Endothelial cell of umbilical vein (primary cell): ENCODE measurements around the gene INPP4B. TPM values are rescaled to one million over a fixed set of nuclear protein-coding genes. Genes with fewer than 3 reads are reported as not detected.

Experiments used
- BruUV-seq: library from RNA; stranded (reverse); fragments of 400-500 nt; replicated peaks from 2 replicates; lab custom pipeline; 2021; lab: Mats Ljungman, UMichigan
- CTCF ChIA-PET: fragments of 300-600, 350-600 bp; sonication (Branson Sonifier 250); formaldehyde crosslinking; loops from one replicate; lab custom pipeline; 2021; ENCODE audit warnings: antibody characterized with exemption, inconsistent platforms; lab: Charles Lee
- POLR2A ChIA-PET: fragments of 300-600, 350-600 bp; sonication (Branson Sonifier 250); formaldehyde crosslinking; loops from one replicate; lab custom pipeline; 2021; ENCODE audit warnings: antibody characterized with exemption, inconsistent platforms; lab: Charles Lee
- DNase-seq: peaks from one replicate; pipeline ENCODE4 v3.0.0-alpha.2; 2011; ENCODE audit warnings: low read depth, low spot score
- FAIRE-seq: peaks from 2 replicates; lab custom pipeline; 2011; peaks lifted over from hg19 to GRCh38; lab: Jason Lieb, UNC
- H2AFZ ChIP-seq: 2 replicates; pipeline ENCODE4 v1.6.0; 2012; ENCODE audit warnings: low read depth, low read length, control low read depth, inconsistent platforms
- H3K27ac ChIP-seq: 2 replicates; pipeline ENCODE4 v1.5.1; 2011; ENCODE audit warnings: low read depth, mild to moderate bottlenecking, control low read depth, low read length, moderate library complexity; ENCODE audit not compliant: insufficient read depth
- H3K27me3 ChIP-seq, 2 experiments: 2 replicates each; pipeline versions ENCODE4 v1.6.0 to v1.6.1; 2011; ENCODE audit warnings: low read length in 2 of 2, mixed read lengths in 1 of 2; ENCODE audit not compliant: control insufficient read depth in 2 of 2, insufficient read depth in 2 of 2
- H3K36me3 ChIP-seq, 2 experiments: 2 replicates in 1 of 2; 3 replicates in 1 of 2; pipeline ENCODE4 v1.5.1; 2011; ENCODE audit warnings: low read length in 2 of 2, mild to moderate bottlenecking in 1 of 2, moderate library complexity in 1 of 2; ENCODE audit not compliant: control insufficient read depth in 2 of 2, insufficient read depth in 2 of 2; ENCODE audit errors: extremely low read depth in 1 of 2
- H3K4me1 ChIP-seq: 3 replicates; pipeline ENCODE4 v1.5.1; 2011; ENCODE audit warnings: mild to moderate bottlenecking, low read length; ENCODE audit not compliant: control insufficient read depth, insufficient read depth; ENCODE audit errors: extremely low read depth
- H3K4me2 ChIP-seq: 2 replicates; pipeline ENCODE4 v1.6.1; 2011; ENCODE audit warnings: low read length, control low read depth, mixed read lengths; ENCODE audit not compliant: insufficient read depth
- H3K4me3 ChIP-seq, 3 experiments: fragments of 200-600 bp in 1 of 3; sonication (generic), shearing (Covaris generic) in 1 of 3; replicated peaks in 1 of 3; 2 replicates each; pipeline ENCODE4 v1.5.1; 2011 to 2016; ENCODE audit warnings: control low read depth in 3 of 3, low read length in 3 of 3, mild to moderate bottlenecking in 2 of 3, inconsistent platforms in 1 of 3, low read depth in 1 of 3, moderate library complexity in 1 of 3; ENCODE audit not compliant: insufficient read depth in 1 of 3
- H3K79me2 ChIP-seq: 2 replicates; pipeline ENCODE4 v1.6.0; 2012; ENCODE audit warnings: low read length, inconsistent platforms; ENCODE audit not compliant: control insufficient read depth, insufficient read depth
- H3K9ac ChIP-seq: replicated peaks from 2 replicates; pipeline ENCODE3; 2011; ENCODE audit warnings: low read length, control low read depth; ENCODE audit not compliant: insufficient read depth; ENCODE audit errors: extremely low read depth
- H3K9me1 ChIP-seq: replicated peaks from 3 replicates; pipeline ENCODE4 v1.6.0; 2011; ENCODE audit warnings: mild to moderate bottlenecking, low read length; ENCODE audit not compliant: control insufficient read depth, insufficient read depth; ENCODE audit errors: extremely low read depth
- H3K9me3 ChIP-seq: replicated peaks from 2 replicates; pipeline ENCODE4 v1.5.1; 2012; ENCODE audit warnings: low read length, inconsistent platforms; ENCODE audit not compliant: control insufficient read depth, insufficient read depth
- H4K20me1 ChIP-seq: replicated peaks from 2 replicates; pipeline ENCODE3; 2011; ENCODE audit warnings: mild to moderate bottlenecking, low read length; ENCODE audit not compliant: control insufficient read depth, insufficient read depth; ENCODE audit errors: extremely low read depth
- EZH2 ChIP-seq: IDR thresholded peaks from 2 replicates; pipeline ENCODE4 v1.6.1; 2012; ENCODE audit warnings: borderline replicate concordance, low read depth, mild to moderate bottlenecking, moderate library complexity, low read length, inconsistent platforms; ENCODE audit not compliant: severe bottlenecking
- FOS ChIP-seq: IDR thresholded peaks from 2 replicates; pipeline ENCODE4 v1.6.1; 2011; ENCODE audit warnings: mild to moderate bottlenecking, low read length, moderate library complexity, borderline replicate concordance; ENCODE audit not compliant: insufficient read depth
- GATA2 ChIP-seq: IDR thresholded peaks from 2 replicates; pipeline ENCODE4 v1.7.0; 2011; ENCODE audit warnings: low read depth, mild to moderate bottlenecking, moderate library complexity, mixed read lengths, low read length; ENCODE audit not compliant: insufficient read length, insufficient read depth
- JUN ChIP-seq: IDR thresholded peaks from 2 replicates; pipeline ENCODE4 v1.6.1; 2011; ENCODE audit warnings: borderline replicate concordance, low read depth; ENCODE audit not compliant: insufficient read length, insufficient read depth
- MYC ChIP-seq: IDR thresholded peaks from one replicate; pipeline ENCODE4 v1.6.1; 2011; ENCODE audit warnings: mild to moderate bottlenecking, low read depth, low read length
- POLR2A ChIP-seq: IDR thresholded peaks from 2 replicates; pipeline ENCODE4 v1.6.1; 2012; ENCODE audit warnings: low read depth, mild to moderate bottlenecking, control low read depth, low read length
- POLR2AphosphoS5 ChIP-seq: IDR thresholded peaks from 2 replicates; pipeline ENCODE4 v1.6.1; 2012; ENCODE audit warnings: low read depth, mild to moderate bottlenecking, control low read depth, low read length, moderate library complexity; ENCODE audit not compliant: insufficient read depth
- dilution Hi-C: fragments of 300-500 bp; cut with MboI; formaldehyde crosslinking; loops from one replicate; pipeline ENCODE4 v1.15.0; 2019; ENCODE audit warnings: low sequenced_read_pairs; ENCODE audit not compliant: extremely low pct_ligation_motif_present
- intact Hi-C: fragments of 100-400 bp; cut with micrococcal nuclease; formaldehyde crosslinking; loops from one replicate; pipeline ENCODE4 v1.10.0; 2022
- polyA plus RNA-seq, 4 experiments: library from polyadenylated mRNA; depleted of rRNA in 3 of 4; stranded (reverse) in 3 of 4; unstranded in 1 of 4; fragments of >200 nt; gene quantifications; 2 replicates each; pipeline versions ENCODE4 v1.2.1 to v1.2.3, GENCODE V29; 2011 to 2012; ENCODE audit warnings: missing spikeins in 1 of 4
- total RNA-seq: library from RNA; stranded (reverse); gene quantifications from 2 replicates; pipeline ENCODE4 v1.2.3, GENCODE V29; 2021
- TF ChIP-seq, protein P1 (sequence below), 2 donors: IDR thresholded peaks; 1 replicate in 1 of 2; 2 replicates in 1 of 2; pipeline ENCODE4 v1.5.1; 2011; ENCODE audit warnings: low read length in 2 of 2, mild to moderate bottlenecking in 2 of 2, moderate library complexity in 2 of 2, control low read depth in 1 of 2, inconsistent platforms in 1 of 2, low read depth in 1 of 2; ENCODE audit not compliant: insufficient read depth in 1 of 2; ENCODE audit errors: extremely low read depth in 1 of 2
- TF ChIP-seq, protein P2 (sequence below): IDR thresholded peaks from 2 replicates; pipeline ENCODE4 v1.6.1; 2011; ENCODE audit not compliant: insufficient read depth, insufficient read length

INPP4B gene
- total and polyA plus RNA-seq, 2 donors (not counting 3 experiments of a cell fraction or from before 2014, with no cell fraction given): 0.41 to 3.1 TPM

DNA sequence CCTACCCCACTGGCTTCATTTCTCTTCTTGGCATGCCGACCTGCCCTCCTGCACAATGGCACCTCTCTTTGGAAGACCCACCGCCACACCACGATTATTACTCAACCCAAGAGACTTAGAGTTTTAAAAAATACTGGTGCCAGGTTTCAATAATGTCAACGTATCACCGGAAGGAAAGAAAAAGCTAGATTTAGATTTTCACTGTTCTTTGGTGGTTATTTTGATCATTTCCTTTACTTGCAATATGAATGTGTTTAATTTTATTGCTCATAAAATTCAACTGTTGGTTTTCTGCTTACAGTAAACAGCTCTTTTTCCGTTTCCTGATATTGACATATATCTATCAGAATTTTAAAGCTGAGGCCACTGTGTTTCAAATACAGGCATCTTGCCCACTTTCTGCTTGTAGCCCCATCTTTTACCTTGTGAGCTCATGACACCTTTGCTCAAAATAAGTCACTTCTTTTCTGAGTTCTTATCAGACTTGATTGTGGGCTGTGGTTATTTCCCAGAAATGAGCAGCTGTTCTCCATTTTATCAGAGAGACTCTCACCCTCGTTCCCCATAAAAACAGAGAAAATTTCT is 439.1 kb downstream of the INPP4B start:
- no peak overlapping the region for H2AFZ ChIP-seq
- intact Hi-C loops: no loop called here
- DNase-seq: no peak
- no peak overlapping the region for H3K4me3 ChIP-seq
- H3K36me3 ChIP-seq: no peaks in the 10 kb centered on the region
- ChIA-PET POLR2A (no interaction called here), CTCF (interaction anchor here (1.0 to 2.4 kb wide), 3 partner anchors 10 to 113 kb away, joined by 3 to 6 read pairs (median 3); no protein-coding TSS in a partner anchor)
- no peaks in the 10 kb centered on the region for H4K20me1 ChIP-seq
- peaks cover 44% of the 10 kb centered on the region for H3K4me1 ChIP-seq
- no TSS peak for BruUV-seq
- H3K9me3 ChIP-seq: no peaks in the 10 kb centered on the region
- no peak for FAIRE-seq
- TF ChIP-seq JUN (no peak), POLR2A (no peak), POLR2AphosphoS5 (no peak), FOS (no peak), GATA2 (no peak), MYC (no peak), EZH2 (no peak)
- TF ChIP-seq, protein P1, sequence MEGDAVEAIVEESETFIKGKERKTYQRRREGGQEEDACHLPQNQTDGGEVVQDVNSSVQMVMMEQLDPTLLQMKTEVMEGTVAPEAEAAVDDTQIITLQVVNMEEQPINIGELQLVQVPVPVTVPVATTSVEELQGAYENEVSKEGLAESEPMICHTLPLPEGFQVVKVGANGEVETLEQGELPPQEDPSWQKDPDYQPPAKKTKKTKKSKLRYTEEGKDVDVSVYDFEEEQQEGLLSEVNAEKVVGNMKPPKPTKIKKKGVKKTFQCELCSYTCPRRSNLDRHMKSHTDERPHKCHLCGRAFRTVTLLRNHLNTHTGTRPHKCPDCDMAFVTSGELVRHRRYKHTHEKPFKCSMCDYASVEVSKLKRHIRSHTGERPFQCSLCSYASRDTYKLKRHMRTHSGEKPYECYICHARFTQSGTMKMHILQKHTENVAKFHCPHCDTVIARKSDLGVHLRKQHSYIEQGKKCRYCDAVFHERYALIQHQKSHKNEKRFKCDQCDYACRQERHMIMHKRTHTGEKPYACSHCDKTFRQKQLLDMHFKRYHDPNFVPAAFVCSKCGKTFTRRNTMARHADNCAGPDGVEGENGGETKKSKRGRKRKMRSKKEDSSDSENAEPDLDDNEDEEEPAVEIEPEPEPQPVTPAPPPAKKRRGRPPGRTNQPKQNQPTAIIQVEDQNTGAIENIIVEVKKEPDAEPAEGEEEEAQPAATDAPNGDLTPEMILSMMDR (IDR thresholded peaks at IDR 0.05; ENCODE audit: extremely low read depth in 1 of 2, insufficient read depth in 1 of 2, low read depth in 1 of 2, low read length in 2 of 2): no peak
- TF ChIP-seq, protein P2, sequence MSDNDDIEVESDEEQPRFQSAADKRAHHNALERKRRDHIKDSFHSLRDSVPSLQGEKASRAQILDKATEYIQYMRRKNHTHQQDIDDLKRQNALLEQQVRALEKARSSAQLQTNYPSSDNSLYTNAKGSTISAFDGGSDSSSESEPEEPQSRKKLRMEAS: no peak
- dilution Hi-C loops: no loop called here
- H3K27ac ChIP-seq: no peak overlapping the region
- H3K79me2 ChIP-seq: no peaks in the 10 kb centered on the region
- no peaks in the 10 kb centered on the region for H3K9me1 ChIP-seq
- H3K27me3 ChIP-seq: no peaks in the 10 kb centered on the region
- no peak overlapping the region for H3K4me2 ChIP-seq
- H3K9ac ChIP-seq: no peak overlapping the region
